Activated CD8-positive, alpha-beta memory T cell treated with anti-CD3 and anti-CD28 coated beads, Interleukin-2, amount 10 ng/mL, durations not matched to agents 7 days and 5 days (primary cell): Measurements from ENCODE around the gene ATRX. TPM values are rescaled to one million over a fixed set of nuclear protein-coding genes. Genes with fewer than 3 reads are reported as not detected.
"Not testable (repeated sequence)": the region's sequence is repeated elsewhere in the genome, so short reads cannot be mapped to it uniquely, and the experiment has no call there.

Source experiments
- ATAC-seq: fragments of 150-1000 bp; cut with Tn5 transposase; one replicate; pipeline ENCODE4 v1.10.0; 2021; ENCODE audit warnings: moderate library complexity
- CTCF ChIA-PET: fragments of 350-600 bp; sonication (Branson Sonifier 250); formaldehyde crosslinking; loops from one replicate; lab custom pipeline; 2021; ENCODE audit warnings: antibody characterized with exemption; lab: Charles Lee
- DNase-seq: peaks from one replicate; pipeline ENCODE4 v3.0.0-alpha.2; 2020
- H3K27ac Mint-ChIP-seq: one replicate; pipeline ENCODE4 v1.8.0; 2021; ENCODE audit warnings: mild to moderate bottlenecking, mixed read lengths
- H3K27me3 Mint-ChIP-seq: one replicate; pipeline ENCODE4 v1.8.0; 2021; ENCODE audit warnings: mixed read lengths
- H3K36me3 Mint-ChIP-seq: one replicate; pipeline ENCODE4 v1.8.0; 2021; ENCODE audit warnings: mild to moderate bottlenecking, mixed read lengths
- H3K4me1 Mint-ChIP-seq: one replicate; pipeline ENCODE4 v1.8.0; 2021; ENCODE audit warnings: mixed read lengths
- H3K4me3 Mint-ChIP-seq: one replicate; pipeline ENCODE4 v1.8.0; 2021; ENCODE audit warnings: mild to moderate bottlenecking, moderate library complexity, mixed read lengths
- H3K9me3 Mint-ChIP-seq: one replicate; pipeline ENCODE4 v1.8.0; 2022; ENCODE audit warnings: low read depth, mixed read lengths
- total RNA-seq, 2 experiments: library from RNA; stranded (reverse); gene quantifications; one replicate each; pipeline ENCODE4 v1.2.3, GENCODE V29; 2021

Gene ATRX, protein sequence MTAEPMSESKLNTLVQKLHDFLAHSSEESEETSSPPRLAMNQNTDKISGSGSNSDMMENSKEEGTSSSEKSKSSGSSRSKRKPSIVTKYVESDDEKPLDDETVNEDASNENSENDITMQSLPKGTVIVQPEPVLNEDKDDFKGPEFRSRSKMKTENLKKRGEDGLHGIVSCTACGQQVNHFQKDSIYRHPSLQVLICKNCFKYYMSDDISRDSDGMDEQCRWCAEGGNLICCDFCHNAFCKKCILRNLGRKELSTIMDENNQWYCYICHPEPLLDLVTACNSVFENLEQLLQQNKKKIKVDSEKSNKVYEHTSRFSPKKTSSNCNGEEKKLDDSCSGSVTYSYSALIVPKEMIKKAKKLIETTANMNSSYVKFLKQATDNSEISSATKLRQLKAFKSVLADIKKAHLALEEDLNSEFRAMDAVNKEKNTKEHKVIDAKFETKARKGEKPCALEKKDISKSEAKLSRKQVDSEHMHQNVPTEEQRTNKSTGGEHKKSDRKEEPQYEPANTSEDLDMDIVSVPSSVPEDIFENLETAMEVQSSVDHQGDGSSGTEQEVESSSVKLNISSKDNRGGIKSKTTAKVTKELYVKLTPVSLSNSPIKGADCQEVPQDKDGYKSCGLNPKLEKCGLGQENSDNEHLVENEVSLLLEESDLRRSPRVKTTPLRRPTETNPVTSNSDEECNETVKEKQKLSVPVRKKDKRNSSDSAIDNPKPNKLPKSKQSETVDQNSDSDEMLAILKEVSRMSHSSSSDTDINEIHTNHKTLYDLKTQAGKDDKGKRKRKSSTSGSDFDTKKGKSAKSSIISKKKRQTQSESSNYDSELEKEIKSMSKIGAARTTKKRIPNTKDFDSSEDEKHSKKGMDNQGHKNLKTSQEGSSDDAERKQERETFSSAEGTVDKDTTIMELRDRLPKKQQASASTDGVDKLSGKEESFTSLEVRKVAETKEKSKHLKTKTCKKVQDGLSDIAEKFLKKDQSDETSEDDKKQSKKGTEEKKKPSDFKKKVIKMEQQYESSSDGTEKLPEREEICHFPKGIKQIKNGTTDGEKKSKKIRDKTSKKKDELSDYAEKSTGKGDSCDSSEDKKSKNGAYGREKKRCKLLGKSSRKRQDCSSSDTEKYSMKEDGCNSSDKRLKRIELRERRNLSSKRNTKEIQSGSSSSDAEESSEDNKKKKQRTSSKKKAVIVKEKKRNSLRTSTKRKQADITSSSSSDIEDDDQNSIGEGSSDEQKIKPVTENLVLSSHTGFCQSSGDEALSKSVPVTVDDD (N-terminal part only)
- 10 to 100 TPM; 67.4 to 78.4 TPM for total RNA-seq

DNA sequence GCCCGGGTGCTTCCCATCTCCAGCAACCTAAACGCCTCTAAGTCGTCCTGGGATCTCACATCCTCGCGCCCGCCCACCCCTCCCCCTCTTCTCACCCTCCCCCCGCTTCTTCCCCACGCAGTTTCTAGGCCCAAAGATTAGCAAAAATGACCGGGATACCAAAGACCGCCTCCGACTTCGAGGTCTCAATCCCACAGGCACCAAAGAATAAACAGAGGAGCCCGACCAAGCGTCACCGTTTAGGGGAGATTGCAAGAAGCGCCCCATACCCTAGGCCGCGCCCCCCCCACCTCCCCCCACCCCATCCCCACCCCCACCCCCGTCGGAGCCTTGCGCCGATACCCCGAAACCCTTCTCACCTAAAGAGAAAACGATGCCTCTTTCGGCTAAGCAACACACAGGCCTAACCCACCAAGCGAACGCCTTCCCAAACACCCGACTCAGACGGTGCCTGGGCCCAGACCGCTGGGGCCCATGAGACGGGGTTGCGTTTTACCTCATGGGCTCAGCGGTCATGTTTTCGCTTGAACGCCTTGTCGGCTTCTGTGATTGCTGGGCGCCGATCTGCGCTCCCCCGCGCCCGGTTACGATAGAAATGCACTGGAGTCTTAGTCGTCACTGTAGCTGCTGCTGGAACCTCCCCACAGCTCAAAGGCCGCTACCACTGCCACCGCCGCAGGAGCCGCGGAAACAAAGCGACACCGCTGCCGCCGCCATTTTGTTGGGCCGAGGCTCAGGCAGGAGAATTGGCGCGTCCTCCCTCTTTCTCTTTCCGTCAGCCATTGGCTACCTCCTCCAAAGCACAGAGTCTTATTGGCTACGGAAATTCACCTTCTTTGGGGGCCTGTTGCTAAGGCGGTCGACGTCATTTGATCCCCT is at the start of gene ATRX:
ATRX (minus strand) TSS at position 731 of the 879 bp plus-strand sequence; CDS start at position 516, 215 bp downstream.
- Mint-ChIP-seq H3K4me1 (peaks cover 28% of the 10 kb centered on the region), H3K27me3 (no peaks in the 10 kb centered on the region)

DNA sequence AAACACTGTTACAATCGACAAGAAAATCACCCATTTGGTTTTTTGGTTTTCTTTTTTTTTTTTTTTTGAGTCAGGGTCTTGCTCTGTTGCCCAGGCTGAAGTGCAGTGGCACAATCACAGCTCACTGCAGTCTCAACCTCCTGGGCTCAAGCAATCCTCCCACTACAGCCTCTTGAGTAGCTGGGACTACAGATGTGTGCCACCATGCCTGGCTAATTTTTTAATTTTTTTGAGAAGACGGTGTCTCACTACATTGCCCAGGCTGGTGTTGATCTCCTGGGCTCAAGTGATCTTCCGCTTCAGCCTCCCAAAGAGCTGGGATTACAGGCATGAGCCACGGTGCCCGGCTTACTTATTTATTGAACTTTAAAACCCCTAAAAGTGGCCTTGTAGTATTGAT is 45.5 kb upstream of the ATRX start:
- H3K36me3 Mint-ChIP-seq = peaks cover 31% of the 10 kb centered on the region
- not testable (repeated sequence) for H3K27me3 Mint-ChIP-seq, ATAC-seq, H3K27ac Mint-ChIP-seq, DNase-seq, H3K4me3 Mint-ChIP-seq, H3K9me3 Mint-ChIP-seq, H3K4me1 Mint-ChIP-seq
- CTCF ChIA-PET = interaction anchor here (1.1 kb wide), 1 partner anchor 68 kb away, joined by 6 read pairs; the partner anchor contains the start of gene COX7B

More for the DNA sequence above, at the start of gene ATRX:
- Mint-ChIP-seq H3K4me3 (peak within 1 kb of the TSS; percentile 92), H3K27ac (peak within 1 kb of the TSS; percentile 100), H3K9me3 (no peaks in the 10 kb centered on the region), H3K36me3 (peaks cover 8% of the 10 kb centered on the region)
- DNase-seq = peak; percentile 88
- CTCF ChIA-PET = no interaction called here
- peak; percentile 93 for ATAC-seq

DNA sequence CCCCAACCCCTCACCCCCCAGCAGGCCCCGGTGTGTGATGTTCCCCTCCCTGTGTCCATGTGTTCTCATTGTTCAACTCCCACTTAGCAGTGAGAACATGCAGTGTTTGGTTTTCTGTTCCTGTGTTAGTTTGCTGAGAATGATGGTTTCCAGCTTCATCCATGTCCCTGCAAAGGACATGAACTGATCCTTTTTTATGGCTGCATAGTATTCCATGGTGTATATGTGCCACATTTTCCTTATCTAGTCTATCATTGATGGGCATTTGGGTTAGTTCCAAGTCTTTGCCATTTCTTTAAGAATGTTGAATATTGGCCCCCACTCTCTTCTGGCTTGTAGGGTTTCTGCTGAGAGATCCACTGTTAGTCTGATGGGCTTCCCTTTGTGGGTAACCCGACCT is 36.0 kb upstream of the ATRX start:
- peaks cover 27% of the 10 kb centered on the region for H3K36me3 Mint-ChIP-seq
- H3K27me3 Mint-ChIP-seq, DNase-seq, H3K9me3 Mint-ChIP-seq, H3K4me1 Mint-ChIP-seq, H3K27ac Mint-ChIP-seq, CTCF ChIA-PET, H3K4me3 Mint-ChIP-seq, ATAC-seq: not testable (repeated sequence)

DNA sequence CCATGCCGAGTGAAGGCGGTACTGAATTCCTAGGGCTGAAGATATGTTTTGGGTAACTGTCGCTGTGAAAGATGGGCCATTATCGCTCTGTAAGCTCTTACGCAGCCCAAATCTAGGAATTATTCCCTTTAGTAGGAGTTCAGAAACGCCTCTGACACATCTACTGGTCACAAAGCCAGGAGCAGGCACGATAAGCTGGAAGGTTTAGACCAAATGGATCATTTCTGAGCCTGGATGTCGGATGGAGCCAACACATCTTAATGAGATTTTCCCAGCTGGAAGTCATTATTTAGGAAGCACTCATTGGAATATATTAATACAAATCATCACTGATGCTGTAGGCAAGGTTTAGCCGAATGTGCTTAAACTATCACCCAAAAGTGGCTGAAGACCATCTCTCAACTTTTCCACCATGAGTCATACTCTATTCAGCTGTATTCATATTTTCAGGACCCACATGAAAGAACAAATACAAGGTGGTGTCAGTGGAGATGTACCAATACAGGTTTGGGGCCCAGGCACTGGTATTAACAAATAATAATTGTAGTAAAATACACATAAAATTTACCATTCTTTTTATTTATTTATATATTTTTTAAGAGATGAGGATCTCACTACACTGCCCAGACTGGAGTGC is 34.2 kb upstream of the ATRX start:
- H3K4me1 Mint-ChIP-seq = peaks cover 1% of the 10 kb centered on the region
- no peak for DNase-seq

DNA sequence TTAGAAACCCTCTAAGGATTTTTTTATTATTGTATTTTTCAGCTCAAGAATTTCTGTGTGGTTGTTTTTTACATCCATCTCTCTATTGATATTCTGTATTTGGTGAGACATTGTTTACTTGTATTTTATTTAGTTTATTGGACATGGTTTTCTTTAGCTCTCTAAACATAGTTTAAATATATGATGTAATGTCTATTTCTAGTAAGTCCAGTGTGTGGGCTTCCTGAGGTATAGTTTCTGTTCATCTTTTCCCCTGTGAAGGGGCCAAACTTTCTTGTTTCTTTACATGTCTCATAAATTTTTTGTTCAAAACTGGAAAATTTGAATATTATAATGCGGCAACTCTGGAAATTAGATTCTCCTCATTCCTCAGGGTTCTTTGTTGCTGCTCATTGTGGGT is 28.2 kb upstream of the ATRX start:
- no peak overlapping the region for H3K4me3 Mint-ChIP-seq
- CTCF ChIA-PET = no interaction called here

More for the DNA sequence above, 34.2 kb upstream of the ATRX start:
- CTCF ChIA-PET = no interaction called here
- peaks cover 2% of the 10 kb centered on the region for H3K9me3 Mint-ChIP-seq
- no peak overlapping the region for H3K4me3 Mint-ChIP-seq
- no peaks in the 10 kb centered on the region for H3K27me3 Mint-ChIP-seq
- ATAC-seq = no peak
- H3K36me3 Mint-ChIP-seq = peaks cover 16% of the 10 kb centered on the region
- no peak overlapping the region for H3K27ac Mint-ChIP-seq

DNA sequence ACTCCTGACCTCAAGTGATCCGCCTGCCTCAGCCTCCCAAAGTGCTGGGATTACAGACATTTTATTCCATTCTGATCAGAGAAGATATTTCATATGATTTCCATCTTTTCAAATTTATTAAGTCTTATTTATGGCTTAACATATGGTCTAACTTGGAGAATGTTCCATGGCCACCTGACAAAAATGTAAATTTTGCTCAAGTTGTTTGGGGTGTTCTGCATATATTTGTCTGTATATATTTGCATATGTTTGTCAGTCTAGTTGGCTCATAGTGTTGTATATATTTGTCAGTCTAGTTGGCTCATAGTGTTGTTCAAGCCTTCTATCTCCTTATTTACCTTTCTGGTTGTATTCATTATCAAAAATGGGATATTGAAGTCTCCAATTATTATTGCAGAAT is 16.2 kb upstream of the ATRX start:
- DNase-seq = no peak

More for the DNA sequence above, 28.2 kb upstream of the ATRX start:
- no peaks in the 10 kb centered on the region for H3K27me3 Mint-ChIP-seq
- DNase-seq = no peak
- no peak for ATAC-seq
- peaks cover 1% of the 10 kb centered on the region for H3K4me1 Mint-ChIP-seq
- no peak overlapping the region for H3K27ac Mint-ChIP-seq
- no peaks in the 10 kb centered on the region for H3K36me3 Mint-ChIP-seq
- no peaks in the 10 kb centered on the region for H3K9me3 Mint-ChIP-seq

DNA sequence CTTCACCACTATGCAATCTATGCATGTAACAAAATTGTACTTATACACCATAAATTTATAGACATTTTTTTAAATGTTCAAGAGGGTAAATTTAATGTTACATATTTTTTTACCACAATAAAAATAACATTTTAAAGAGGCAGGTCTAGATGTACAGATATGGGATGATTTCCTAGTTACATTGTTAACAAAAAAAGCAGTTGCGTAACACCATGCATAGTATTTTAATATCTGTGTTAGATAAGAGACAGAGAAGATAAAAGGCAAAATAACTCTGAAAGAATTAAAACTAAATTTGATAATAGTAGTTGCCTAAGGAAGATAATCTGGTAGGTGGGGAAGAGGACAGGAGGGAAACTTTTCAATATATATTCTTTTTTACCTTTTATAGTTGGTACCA is 9.1 kb upstream of the ATRX start:
- Mint-ChIP-seq H3K4me1 (no peaks in the 10 kb centered on the region), H3K27me3 (no peaks in the 10 kb centered on the region), H3K9me3 (no peaks in the 10 kb centered on the region), H3K36me3 (no peaks in the 10 kb centered on the region), H3K4me3 (no peak overlapping the region), H3K27ac (no peak overlapping the region)
- ATAC-seq = no peak
- DNase-seq = no peak
- CTCF ChIA-PET = no interaction called here

More for the DNA sequence above, 16.2 kb upstream of the ATRX start:
- CTCF ChIA-PET = no interaction called here
- no peaks in the 10 kb centered on the region for H3K36me3 Mint-ChIP-seq
- H3K9me3 Mint-ChIP-seq = no peaks in the 10 kb centered on the region
- no peak overlapping the region for H3K4me3 Mint-ChIP-seq
- H3K4me1 Mint-ChIP-seq = no peaks in the 10 kb centered on the region
- no peak overlapping the region for H3K27ac Mint-ChIP-seq
- ATAC-seq = no peak
- no peaks in the 10 kb centered on the region for H3K27me3 Mint-ChIP-seq

DNA sequence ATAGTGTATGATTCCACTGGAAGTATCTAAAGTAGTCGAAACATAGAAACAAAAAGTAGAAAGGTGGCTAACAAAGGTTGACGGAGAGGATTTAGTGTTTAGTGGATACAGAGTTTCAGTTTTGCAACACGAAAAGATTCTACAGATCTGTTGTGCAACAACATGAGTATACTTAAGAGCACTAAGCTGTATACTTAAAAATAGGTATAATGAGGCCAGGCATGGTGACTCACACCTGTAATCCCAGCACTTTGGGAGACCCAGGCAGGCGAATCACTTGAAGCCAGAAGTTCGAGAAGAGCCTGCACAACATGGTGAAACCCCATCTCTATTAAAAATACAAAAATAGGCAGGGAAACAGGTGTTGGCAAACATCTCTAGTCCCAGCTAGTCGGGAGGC is 7.9 kb upstream of the ATRX start:
- no peaks in the 10 kb centered on the region for H3K9me3 Mint-ChIP-seq
- H3K36me3 Mint-ChIP-seq = no peaks in the 10 kb centered on the region
- no peak overlapping the region for H3K27ac Mint-ChIP-seq

DNA sequence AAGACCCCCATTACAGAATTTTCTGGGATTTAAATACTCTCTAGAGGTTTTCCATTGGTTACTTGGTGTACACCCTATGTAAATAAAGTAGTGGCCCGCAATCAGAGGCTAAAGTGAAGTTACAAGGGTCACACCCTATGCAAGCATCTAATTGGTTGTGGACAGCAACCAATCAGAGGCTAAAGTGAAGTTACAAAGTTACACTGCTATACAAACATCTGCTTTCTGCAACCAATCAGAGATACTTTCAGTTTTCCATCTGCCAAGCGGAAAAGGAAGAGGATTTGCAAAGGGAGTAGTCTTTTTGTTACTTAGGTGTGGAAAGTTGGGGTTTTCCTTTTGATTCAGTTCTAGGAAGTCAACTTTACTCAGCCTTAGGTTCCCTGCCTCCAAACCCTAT is 2.0 kb upstream of the ATRX start:
- H3K36me3 Mint-ChIP-seq = peaks cover 6% of the 10 kb centered on the region
- H3K27ac Mint-ChIP-seq = peak overlapping the region; percentile 87
- CTCF ChIA-PET = interaction anchor here (1.2 kb wide), 1 partner anchor 111 kb away, joined by 3 read pairs; the partner anchor contains the start of gene COX7B
- ATAC-seq = peak; percentile 54
- DNase-seq = peak; percentile 46
- no peaks in the 10 kb centered on the region for H3K27me3 Mint-ChIP-seq
- no peaks in the 10 kb centered on the region for H3K9me3 Mint-ChIP-seq
- H3K4me1 Mint-ChIP-seq = peaks cover 24% of the 10 kb centered on the region
- peak overlapping the region; percentile 71 for H3K4me3 Mint-ChIP-seq

More for the DNA sequence above, 7.9 kb upstream of the ATRX start:
- H3K27me3 Mint-ChIP-seq = no peaks in the 10 kb centered on the region
- ATAC-seq (no peak), DNase-seq (no peak)
- no peak overlapping the region for H3K4me3 Mint-ChIP-seq
- H3K4me1 Mint-ChIP-seq = peaks cover 2% of the 10 kb centered on the region
- CTCF ChIA-PET = no interaction called here

DNA sequence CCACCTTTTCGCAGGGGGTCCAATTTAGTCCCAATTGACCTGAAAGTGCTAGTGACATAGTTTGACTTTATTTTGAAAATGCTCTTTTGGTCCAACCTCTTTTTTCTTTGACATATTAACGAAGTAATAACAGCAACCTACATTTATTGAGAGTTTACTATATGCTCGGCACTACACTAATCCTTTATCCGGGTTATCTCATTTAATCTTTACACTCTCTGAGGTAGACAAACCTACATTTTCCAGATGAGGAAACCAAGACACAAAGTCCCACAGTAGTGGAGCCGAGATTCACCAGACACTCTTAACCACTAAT is 307 bp upstream of the ATRX start:
- Mint-ChIP-seq H3K4me3 (peak overlapping the region; percentile 92), H3K27ac (peak overlapping the region; percentile 100), H3K9me3 (no peaks in the 10 kb centered on the region), H3K36me3 (peaks cover 6% of the 10 kb centered on the region), H3K27me3 (no peaks in the 10 kb centered on the region), H3K4me1 (peaks cover 25% of the 10 kb centered on the region)
- DNase-seq (no peak), ATAC-seq (peak; percentile 28)
- CTCF ChIA-PET = no interaction called here

DNA sequence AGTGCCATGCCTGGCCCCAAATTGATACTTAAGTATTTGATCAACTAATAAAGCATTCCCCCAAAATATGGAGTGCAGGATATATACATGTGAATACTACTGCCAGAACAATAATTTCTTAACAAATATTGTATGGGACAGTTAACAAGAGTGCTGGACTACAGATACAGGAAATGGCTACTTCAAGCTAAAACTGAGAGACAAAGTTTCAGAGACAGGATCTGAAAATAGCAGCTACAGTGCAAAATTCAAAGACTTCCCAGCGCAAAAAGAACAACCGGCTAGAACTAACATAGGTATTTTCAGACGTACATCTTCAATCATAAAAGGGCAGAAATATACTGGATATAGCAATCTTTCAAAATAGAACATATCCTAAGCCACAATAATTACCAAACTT is 6.3 kb downstream of the ATRX start:
- no peak overlapping the region for H3K4me3 Mint-ChIP-seq
- H3K4me1 Mint-ChIP-seq = peaks cover 35% of the 10 kb centered on the region
- H3K27ac Mint-ChIP-seq = no peak overlapping the region
- H3K27me3 Mint-ChIP-seq = no peaks in the 10 kb centered on the region
- no peaks in the 10 kb centered on the region for H3K9me3 Mint-ChIP-seq
- ATAC-seq = no peak
- peaks cover 13% of the 10 kb centered on the region for H3K36me3 Mint-ChIP-seq
- CTCF ChIA-PET = no interaction called here
- DNase-seq = no peak

DNA sequence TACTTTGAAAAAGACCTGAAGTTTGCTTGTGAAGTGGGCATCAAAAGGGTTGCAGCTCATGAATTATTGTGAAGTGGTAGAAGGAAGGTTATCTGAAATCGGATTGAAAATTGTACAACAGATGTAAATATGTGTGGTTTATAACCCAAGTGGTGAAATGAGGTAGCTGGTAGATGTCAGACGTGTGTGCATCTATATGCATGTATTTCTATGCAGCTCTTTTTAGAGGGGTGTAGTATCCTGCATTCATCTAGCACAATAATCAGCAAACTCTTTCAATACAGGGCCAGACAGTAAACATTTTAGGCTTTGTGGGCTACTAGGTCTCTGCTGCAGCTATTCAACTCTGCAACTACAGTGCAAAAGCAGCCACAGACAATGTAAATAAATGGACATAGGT is 9.4 kb downstream of the ATRX start:
- H3K4me3 Mint-ChIP-seq = no peak overlapping the region
- DNase-seq (no peak), ATAC-seq (no peak)
- H3K4me1 Mint-ChIP-seq = peaks cover 25% of the 10 kb centered on the region
- H3K9me3 Mint-ChIP-seq = no peaks in the 10 kb centered on the region
- peaks cover 14% of the 10 kb centered on the region for H3K36me3 Mint-ChIP-seq
- CTCF ChIA-PET = no interaction called here
- H3K27ac Mint-ChIP-seq = no peak overlapping the region
- no peaks in the 10 kb centered on the region for H3K27me3 Mint-ChIP-seq
